Neural cell (in vitro differentiated cells): ENCODE results near the gene CNRIP1. TPM values are rescaled to one million over a fixed set of nuclear protein-coding genes. Genes with fewer than 3 reads are reported as not detected.

Source experiments
- H2AFZ ChIP-seq: fragments of 200-600, 300-800 bp; sonication (generic), shearing (Covaris generic); 2 replicates; pipeline ENCODE4 v1.6.0; 2014; ENCODE audit warnings: low read depth, mild to moderate bottlenecking, antibody characterized with exemption, low read length, moderate library complexity
- H3F3A ChIP-seq: fragments of 200-600 bp; shearing (Covaris generic); 2 replicates; pipeline ENCODE4 v1.6.1; 2016; ENCODE audit warnings: mild to moderate bottlenecking, moderate library complexity, mixed read lengths, antibody characterized with exemption, low read length; ENCODE audit not compliant: insufficient read depth, poor library complexity, severe bottlenecking
- H3K27ac ChIP-seq: fragments of 200-600, 300-800 bp; sonication (generic), shearing (Covaris generic); 2 replicates; pipeline ENCODE4 v1.5.1; 2014; ENCODE audit warnings: mild to moderate bottlenecking, low read length, moderate library complexity
- H3K27me3 ChIP-seq: fragments of 300-800, 200-600 bp; sonication (generic), shearing (Covaris generic); 2 replicates; pipeline ENCODE4 v1.6.0; 2014; ENCODE audit warnings: mild to moderate bottlenecking, low read depth, low read length, moderate library complexity; ENCODE audit not compliant: insufficient read depth
- H3K36me3 ChIP-seq: fragments of 300-800, 200-600 bp; sonication (generic), shearing (Covaris generic); 2 replicates; pipeline ENCODE4 v1.5.1; 2014; ENCODE audit warnings: mild to moderate bottlenecking, antibody characterized with exemption, low read length, moderate library complexity; ENCODE audit not compliant: insufficient read depth
- H3K4me2 ChIP-seq: fragments of 300-800, 200-600 bp; sonication (generic), shearing (Covaris generic); 2 replicates; pipeline ENCODE4 v1.6.0; 2014; ENCODE audit warnings: mild to moderate bottlenecking, low read length
- H3K4me3 ChIP-seq: fragments of 300-800, 200-600 bp; sonication (generic), shearing (Covaris generic); 2 replicates; pipeline ENCODE4 v1.5.1; 2014; ENCODE audit warnings: mild to moderate bottlenecking, low read length, moderate library complexity
- H3K79me2 ChIP-seq: fragments of 200-600 bp; shearing (Covaris generic); replicated peaks from 2 replicates; pipeline ENCODE4 v1.6.0; 2014; ENCODE audit warnings: mild to moderate bottlenecking, low read length, moderate library complexity; ENCODE audit not compliant: insufficient read depth
- H3K9ac ChIP-seq: fragments of 300-800, 200-600 bp; sonication (generic), shearing (Covaris generic); 2 replicates; pipeline ENCODE4 v1.6.1; 2016; ENCODE audit warnings: mild to moderate bottlenecking, low read length, mixed read lengths
- H3K9me2 ChIP-seq: fragments of 200-600 bp; shearing (Covaris generic); 2 replicates; pipeline ENCODE4 v1.6.1; 2016; ENCODE audit warnings: mild to moderate bottlenecking, low read length, mixed read lengths; ENCODE audit not compliant: insufficient read depth
- H3K9me3 ChIP-seq: fragments of 200-600, 300-800 bp; sonication (generic), shearing (Covaris generic); 2 replicates; pipeline ENCODE4 v1.6.1; 2016; ENCODE audit warnings: mild to moderate bottlenecking, mixed run types, low read length, moderate library complexity, mixed read lengths
- H4K20me1 ChIP-seq: fragments of 200-600 bp; shearing (Covaris generic); 2 replicates; pipeline ENCODE4 v1.6.1; 2016; ENCODE audit warnings: mild to moderate bottlenecking, mixed run types; ENCODE audit not compliant: insufficient read depth
- CTCF ChIP-seq: fragments of 450-650 bp; IDR thresholded peaks from 2 replicates; pipeline ENCODE4 v1.5.1; 2014; ENCODE audit warnings: antibody characterized with exemption, mild to moderate bottlenecking, moderate library complexity; ENCODE audit not compliant: poor library complexity, severe bottlenecking
- EP300 ChIP-seq: fragments of 450-650 bp; conservative IDR thresholded peaks from 2 replicates; pipeline ENCODE4 v1.6.1; 2014; ENCODE audit warnings: antibody characterized with exemption, mild to moderate bottlenecking, moderate library complexity; ENCODE audit not compliant: poor library complexity, severe bottlenecking
- EZH2 ChIP-seq: fragments of 200-600, 300-800 bp; shearing (Covaris generic), sonication (generic); IDR thresholded peaks from 2 replicates; pipeline ENCODE4 v1.6.1; 2014; ENCODE audit warnings: antibody characterized with exemption, low read length, borderline replicate concordance, mild to moderate bottlenecking; ENCODE audit not compliant: insufficient read depth, poor library complexity, severe bottlenecking
- MXI1 ChIP-seq: fragments of 450-650 bp; conservative IDR thresholded peaks from 2 replicates; pipeline ENCODE4 v1.6.1; 2014; ENCODE audit warnings: antibody characterized with exemption, mild to moderate bottlenecking; ENCODE audit not compliant: poor library complexity, severe bottlenecking
- POLR2AphosphoS5 ChIP-seq: IDR thresholded peaks from 2 replicates; pipeline ENCODE4 v1.6.1; 2012
- REST ChIP-seq: IDR thresholded peaks from 2 replicates; pipeline ENCODE4 v1.6.1; 2012; ENCODE audit warnings: borderline replicate concordance
- SMC3 ChIP-seq: fragments of 450-650 bp; conservative IDR thresholded peaks from 2 replicates; pipeline ENCODE4 v1.6.1; 2014; ENCODE audit warnings: antibody characterized with exemption, mild to moderate bottlenecking, moderate library complexity; ENCODE audit not compliant: poor library complexity
- TAF1 ChIP-seq: IDR thresholded peaks from 2 replicates; pipeline ENCODE4 v1.6.1; 2012; ENCODE audit warnings: low read depth
- polyA plus RNA-seq: library from polyadenylated mRNA; depleted of rRNA; stranded (reverse); fragments of >200 nt; gene quantifications from 2 replicates; pipeline ENCODE4 v1.2.3, GENCODE V29; 2014

Gene CNRIP1
- polyA plus RNA-seq, 1 donor from 2014 or later, result 28.2 TPM

- Histone ChIP-seq H4K20me1 (no peaks in the 10 kb centered on the region), H3K4me2 (no peak overlapping the region), H3K27me3 (no peaks in the 10 kb centered on the region), H3F3A (no peaks in the 10 kb centered on the region), H3K36me3 (no peaks in the 10 kb centered on the region), H3K4me3 (no peak overlapping the region), H3K27ac (no peak overlapping the region), H3K9me3 (no peaks in the 10 kb centered on the region), H3K9me2 (no peaks in the 10 kb centered on the region), H3K9ac (no peak overlapping the region), H3K79me2 (no peaks in the 10 kb centered on the region), H2AFZ (no peak overlapping the region)
- TF ChIP-seq MXI1, result no peak
- no peak for TF ChIP-seq TAF1
- no peak for TF ChIP-seq EP300
- no peak for TF ChIP-seq SMC3
- TF ChIP-seq POLR2AphosphoS5, result no peak
- TF ChIP-seq CTCF, result no peak
- TF ChIP-seq REST, result no peak
- TF ChIP-seq EZH2, result no peak
Observed at GRCh38 chr2:68266655-68267054, 53.1 kb downstream of the CNRIP1 start.

GRCh38 chr2:68263632-68264031 is 56.1 kb downstream of the CNRIP1 start:
- H2AFZ ChIP-seq, result no peak overlapping the region
- no peaks in the 10 kb centered on the region for H4K20me1 ChIP-seq
- TF ChIP-seq REST (no peak), POLR2AphosphoS5 (no peak), EP300 (no peak)
- H3K9ac ChIP-seq, result no peak overlapping the region
- no peak overlapping the region for H3K27ac ChIP-seq
- H3K4me2 ChIP-seq, result no peak overlapping the region
- H3K9me3 ChIP-seq, result no peaks in the 10 kb centered on the region
- no peaks in the 10 kb centered on the region for H3K36me3 ChIP-seq
- H3K27me3 ChIP-seq, result no peaks in the 10 kb centered on the region
- no peak overlapping the region for H3K4me3 ChIP-seq
- no peaks in the 10 kb centered on the region for H3F3A ChIP-seq
- H3K9me2 ChIP-seq, result no peaks in the 10 kb centered on the region
- no peaks in the 10 kb centered on the region for H3K79me2 ChIP-seq
